Spleen (tissue), 11 donors: ENCODE results near the gene THRAP3. TPM values are rescaled to one million over a fixed set of nuclear protein-coding genes. Genes with fewer than 3 reads are reported as not detected.

Experiments used
- DNase-seq: peaks from one replicate; pipeline ENCODE4 v3.0.0-alpha.2; 2020
- H3K27ac ChIP-seq, 8 donors: fragments of 200-600 bp; sonication (generic) in 7 of 8; 1 replicate in 4 of 8; 2 replicates in 4 of 8; pipeline versions ENCODE4 v1.5.0 to v1.8.0; 2016 to 2021; ENCODE audit warnings: inconsistent platforms in 4 of 8, mild to moderate bottlenecking in 4 of 8, moderate library complexity in 1 of 8
- H3K27me3 ChIP-seq, 7 donors: fragments of 200-600 bp; sonication (generic) in 6 of 7; replicated peaks in 1 of 7; 1 replicate in 4 of 7; 2 replicates in 3 of 7; pipeline versions ENCODE4 v1.5.0 to v1.8.0; 2016 to 2021; ENCODE audit warnings: inconsistent platforms in 3 of 7, mild to moderate bottlenecking in 1 of 7
- H3K36me3 ChIP-seq, 6 donors: fragments of 200-600 bp; sonication (generic) in 5 of 6; 1 replicate in 4 of 6; 2 replicates in 2 of 6; pipeline versions ENCODE4 v1.5.0 to v1.8.0; 2016 to 2021; ENCODE audit warnings: inconsistent platforms in 2 of 6
- H3K4me1 ChIP-seq, 6 donors: fragments of 200-600 bp; sonication (generic) in 5 of 6; 1 replicate in 3 of 6; 2 replicates in 3 of 6; pipeline versions ENCODE4 v1.5.0 to v1.8.0; 2016 to 2021; ENCODE audit warnings: inconsistent platforms in 3 of 6
- H3K4me3 ChIP-seq, 8 donors: fragments of 200-600 bp; sonication (generic) in 7 of 8; 1 replicate in 4 of 8; 2 replicates in 4 of 8; pipeline versions ENCODE4 v1.5.0 to v1.8.0; 2016 to 2021; ENCODE audit warnings: inconsistent platforms in 4 of 8, mild to moderate bottlenecking in 4 of 8, moderate library complexity in 2 of 8
- H3K9me3 ChIP-seq, 8 donors: fragments of 200-600 bp; sonication (generic) in 7 of 8; 1 replicate in 4 of 8; 2 replicates in 4 of 8; pipeline versions ENCODE4 v1.5.0 to v1.8.0; 2016 to 2021; ENCODE audit warnings: inconsistent platforms in 4 of 8
- CTCF ChIP-seq, 11 experiments: fragments of 200-600 bp in 7 of 11; fragments of 450-650 bp in 4 of 11; sonication (generic) in 4 of 11; IDR thresholded peaks in 8 of 11; conservative IDR thresholded peaks in 3 of 11; 1 replicate in 7 of 11; 2 replicates in 4 of 11; pipeline versions ENCODE4 v1.4.0 to v1.8.0; 2016 to 2021; ENCODE audit warnings: antibody characterized with exemption in 11 of 11, inconsistent platforms in 4 of 11, mild to moderate bottlenecking in 1 of 11
- POLR2AphosphoS5 ChIP-seq, 3 donors: sonication (generic); formaldehyde crosslinking; IDR thresholded peaks; one replicate each; pipeline ENCODE4 v1.5.1; 2017; ENCODE audit warnings: antibody characterized with exemption in 3 of 3
- WGBS, 5 donors: extraction: QIAGEN DNeasy Blood & Tissue Kit in 3 of 5; methylation state at CpG; one replicate each; pipeline versions ENCODE4 v1.1.5 to v1.1.7; 2013 to 2018; 5-methylcytosine and 5-hydroxymethylcytosine counted together
- intact Hi-C: fragments of 100-400 bp; cut with DNase I; formaldehyde crosslinking; loops from one replicate; pipeline ENCODE4 v1.15.0; 2023; ENCODE audit warnings: low total_unique reads
- polyA plus RNA-seq, 3 donors: library from polyadenylated mRNA; stranded (reverse); fragments of 200-250 nt; gene quantifications; one replicate each; pipeline ENCODE4 v1.2.1, GENCODE V29; 2013
- small RNA-seq, 4 donors: library from RNA; depleted of rRNA; stranded (forward); fragments of <200 nt; gene quantifications; one replicate each; pipeline ENCODE3, GENCODE V24; 2016
- total RNA-seq, 7 donors: library from RNA; depleted of rRNA in 3 of 7; stranded (reverse); fragments of >200 nt in 3 of 7; fragmentation: NEBNext Ultra II Directional in 4 of 7; extraction: Animal tissue kit (Norgen Biotek cat#: 25700) in 4 of 7; gene quantifications; one replicate each; pipeline versions ENCODE4 v1.1.0 to v1.2.1, GENCODE V29; 2016 to 2021
- donor health status: healthy with polysubstance abuse.
- donor health status: DM: no; HTN: no; CAD: no; lungs with moderate emphysema.
- donor health status: DM: no; HTN: no; CAD: no.
- donor health status: Bipolar disorder and iron deficiency.
- donor health status: healthy.
- donor health status: DM: no; HTN: no; CAD: no.
- donor health status: DM: yes; HTN: yes; CAD: no.

The THRAP3 gene
- total and polyA plus RNA-seq, 10 donors: 21.2 to 109 (median 86.4) TPM

GRCh38 chr1:36352125-36352909 is 128.1 kb downstream of the THRAP3 start:
- peaks cover 0 to 97% (median 46%) of the 10 kb centered on the region in 6 donors for H3K36me3 ChIP-seq
- 50 to 73% (median 71%) methylated on average over 9 to 13 of the region's 13 CpGs for WGBS, 5 donors
- no peaks in the 10 kb centered on the region for H3K9me3 ChIP-seq
- H3K27me3 ChIP-seq: no peaks in the 10 kb centered on the region
- peaks cover 40 to 64% (median 48%) of the 10 kb centered on the region in 6 donors for H3K4me1 ChIP-seq
- no peak for DNase-seq
- intact Hi-C loops: no loop called here
- no peak for TF ChIP-seq CTCF (IDR thresholded peaks at IDR 0.05 in 8 of 11, conservative IDR thresholded peaks at IDR 0.05 in 3 of 11)
- TF ChIP-seq POLR2AphosphoS5 (IDR thresholded peaks at IDR 0.05): peak in 2 of 3 donors; percentile 53 to 57
- no peak overlapping the region for H3K4me3 ChIP-seq
- peak overlapping the region in 7 of 8 donors; percentile 27 to 86 (median 79) for H3K27ac ChIP-seq

DNA sequence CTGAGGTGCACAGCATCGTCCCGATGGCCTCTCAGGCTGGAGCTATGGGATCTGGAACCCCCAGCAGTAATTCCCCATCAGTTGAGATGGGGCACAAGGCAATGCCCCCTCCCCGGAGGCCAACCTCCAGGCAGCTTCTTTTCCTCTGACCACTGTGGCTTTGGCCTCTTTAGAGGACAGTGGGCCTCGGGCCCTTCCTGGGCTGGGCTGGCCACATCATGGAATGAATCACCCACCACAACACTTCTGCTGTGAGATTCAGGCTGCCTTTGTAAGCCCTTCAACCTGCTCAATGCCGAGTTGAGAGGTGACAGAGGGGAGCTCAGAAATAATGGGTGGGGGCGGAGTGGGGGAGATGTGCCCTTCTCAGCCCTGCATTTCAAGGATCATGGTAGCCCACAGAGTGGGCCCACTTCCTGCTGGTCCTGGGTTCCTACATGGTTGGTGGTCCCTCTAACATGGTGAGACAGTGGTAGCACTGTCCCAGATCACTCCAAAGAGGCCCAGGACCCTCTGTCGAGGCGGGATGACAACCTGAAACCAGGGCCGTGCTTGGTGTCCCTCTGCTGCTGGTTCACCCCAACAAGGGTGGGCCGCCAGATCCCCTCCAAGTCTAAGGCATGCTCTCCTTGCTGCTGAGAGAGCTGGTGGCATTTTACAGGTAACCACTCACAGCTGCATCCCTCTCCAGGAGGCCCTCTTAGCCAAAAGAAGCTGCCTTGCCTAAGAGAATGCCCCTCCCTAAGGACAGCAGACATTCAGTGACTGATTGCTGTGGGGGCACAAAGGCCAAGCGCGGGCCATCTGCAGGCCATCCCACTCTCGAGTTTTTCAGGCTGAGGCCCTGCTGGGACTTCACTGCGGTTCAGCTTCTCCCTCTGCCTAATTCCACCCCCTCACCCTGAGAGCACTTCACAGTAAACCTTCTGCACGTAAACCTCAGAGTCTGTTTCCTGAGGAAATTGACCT is 129.0 kb downstream of the THRAP3 start:
- H3K36me3 ChIP-seq: peaks cover 0 to 97% (median 47%) of the 10 kb centered on the region in 6 donors
- TF ChIP-seq CTCF (IDR thresholded peaks at IDR 0.05 in 8 of 11, conservative IDR thresholded peaks at IDR 0.05 in 3 of 11): no peak
- TF ChIP-seq POLR2AphosphoS5 (IDR thresholded peaks at IDR 0.05): peak in 1 of 3 donors; percentile 19
- intact Hi-C loops: no loop called here

GRCh38 chr1:36354486-36354885 is 130.2 kb downstream of the THRAP3 start:
- no peaks in the 10 kb centered on the region for H3K9me3 ChIP-seq
- peaks cover 32 to 59% (median 49%) of the 10 kb centered on the region in 6 donors for H3K4me1 ChIP-seq
- H3K27me3 ChIP-seq: no peaks in the 10 kb centered on the region
- WGBS, 5 donors: 95 to 99% (median 96%) methylated on average over 11 of the region's 11 CpGs
- no peak overlapping the region for H3K27ac ChIP-seq
- intact Hi-C loops: no loop called here
- H3K4me3 ChIP-seq: no peak overlapping the region
- H3K36me3 ChIP-seq: peaks cover 0 to 97% (median 51%) of the 10 kb centered on the region in 6 donors
- TF ChIP-seq POLR2AphosphoS5 (IDR thresholded peaks at IDR 0.05): no peak
- TF ChIP-seq CTCF (IDR thresholded peaks at IDR 0.05 in 8 of 11, conservative IDR thresholded peaks at IDR 0.05 in 3 of 11): no peak
- DNase-seq: no peak

More for the DNA sequence above, 129.0 kb downstream of the THRAP3 start:
- WGBS, 5 donors: 73 to 80% (median 79%) methylated on average over 13 to 15 of the region's 15 CpGs
- H3K4me3 ChIP-seq: no peak overlapping the region
- DNase-seq: peak; percentile 51
- H3K4me1 ChIP-seq: peaks cover 40 to 61% (median 48%) of the 10 kb centered on the region in 6 donors
- H3K27ac ChIP-seq: peak overlapping the region in 7 of 8 donors; percentile 27 to 86 (median 79)
- no peaks in the 10 kb centered on the region for H3K27me3 ChIP-seq
- H3K9me3 ChIP-seq: no peaks in the 10 kb centered on the region

Small RNA genes within 50 kb of the gene (small RNA-seq; reads per million reads assigned to genes)
- gene RN7SL131P (0 reads per million in 4 donors), gene UBE2V2P4 (0 reads per million in 4 donors)

Other genes with a start within 250 kb of the THRAP3 start
- gene TEKT2, start 140.3 kb upstream of the THRAP3 start, total RNA-seq: not detected
- gene TEKT2, start 140.3 kb upstream of the THRAP3 start, polyA plus RNA-seq: under 1 TPM in 1 of 3 donors, not detected in 2; 0.33 TPM
- 10 to 100 TPM; 21.3 to 44.9 (median 26.6) TPM for gene ADPRS, start 135.6 kb upstream of the THRAP3 start, total RNA-seq
- gene ADPRS, start 135.6 kb upstream of the THRAP3 start, polyA plus RNA-seq: 10 to 100 TPM; 21.3 to 34.0 (median 22.2) TPM
- 10 to 100 TPM in 4 of 7 donors, 1 to 10 TPM in 3; 7.0 to 32.0 (median 10.3) TPM for gene COL8A2, start 99.2 kb upstream of the THRAP3 start, total RNA-seq
- gene COL8A2, start 99.2 kb upstream of the THRAP3 start, polyA plus RNA-seq: 1 to 10 TPM; 2.1 to 5.9 (median 4.3) TPM
- 10 to 100 TPM; 46.7 to 98.1 (median 56.4) TPM for gene TRAPPC3, start 75.0 kb upstream of the THRAP3 start, total RNA-seq
- gene TRAPPC3, start 75.0 kb upstream of the THRAP3 start, polyA plus RNA-seq: 10 to 100 TPM; 42.9 to 70.1 (median 60.2) TPM
- 100 to 1,000 TPM in 3 of 7 donors, 10 to 100 TPM in 4; 72.6 to 116 (median 96.9) TPM for gene MAP7D1, start 68.3 kb upstream of the THRAP3 start, total RNA-seq
- 10 to 100 TPM; 30.4 to 62.7 (median 38.0) TPM for gene MAP7D1, start 68.3 kb upstream of the THRAP3 start, polyA plus RNA-seq
- 1 to 10 TPM; 1.7 to 9.4 (median 7.2) TPM for gene SH3D21, start 81.9 kb downstream of the THRAP3 start, total RNA-seq
- gene SH3D21, start 81.9 kb downstream of the THRAP3 start, polyA plus RNA-seq: 1 to 10 TPM; 1.7 to 5.1 (median 1.9) TPM
- 10 to 100 TPM; 31.1 to 77.4 (median 43.7) TPM for gene EVA1B, start 99.2 kb downstream of the THRAP3 start, total RNA-seq
- gene EVA1B, start 99.2 kb downstream of the THRAP3 start, polyA plus RNA-seq: 10 to 100 TPM; 17.2 to 45.1 (median 37.4) TPM
- 10 to 100 TPM; 43.3 to 79.2 (median 55.3) TPM for gene STK40, start 161.5 kb downstream of the THRAP3 start, total RNA-seq
- gene STK40, start 161.5 kb downstream of the THRAP3 start, polyA plus RNA-seq: 10 to 100 TPM; 13.7 to 37.4 (median 14.8) TPM
- 10 to 100 TPM; 42.9 to 62.2 (median 49.0) TPM for gene LSM10, start 173.5 kb downstream of the THRAP3 start, total RNA-seq
- 10 to 100 TPM; 65.1 to 87.6 (median 86.6) TPM for gene LSM10, start 173.5 kb downstream of the THRAP3 start, polyA plus RNA-seq
- 1 to 10 TPM; 1.1 to 3.3 (median 1.4) TPM for gene OSCP1, start 226.0 kb downstream of the THRAP3 start, total RNA-seq
- gene OSCP1, start 226.0 kb downstream of the THRAP3 start, polyA plus RNA-seq: 1 to 10 TPM in 1 of 3 donors, under 1 TPM in 2; 0.70 to 1.8 (median 0.76) TPM
- 10 to 100 TPM; 31.2 to 57.8 (median 38.0) TPM for gene MRPS15, start 239.9 kb downstream of the THRAP3 start, total RNA-seq
- gene MRPS15, start 239.9 kb downstream of the THRAP3 start, polyA plus RNA-seq: 10 to 100 TPM; 75.8 to 94.3 (median 91.3) TPM